SK-N-SH treated with all-trans-retinoic acid at 6 μM for 48 hours (cell line): Measurements from ENCODE around the gene SHISA8.

ENCODE experiments used
- CSRNP3 ChIP-seq: fragments of 250-450 bp; sonication (Bioruptor Pico); IDR thresholded peaks from 2 replicates; pipeline ENCODE4 v1.5.1; 2021; ENCODE audit warnings: mild to moderate bottlenecking, moderate library complexity
- ESRRG ChIP-seq: fragments of 250-450 bp; sonication (Bioruptor Pico); IDR thresholded peaks from 2 replicates; pipeline ENCODE4 v1.6.1; 2021; ENCODE audit warnings: mild to moderate bottlenecking
- GLIS3 ChIP-seq: fragments of 250-450 bp; sonication (Bioruptor Pico); IDR thresholded peaks from 2 replicates; pipeline ENCODE4 v1.5.0; 2020; ENCODE audit warnings: mild to moderate bottlenecking, moderate library complexity
- PATZ1 ChIP-seq: fragments of 250-450 bp; sonication (Bioruptor Pico); IDR thresholded peaks from 2 replicates; pipeline ENCODE4 v1.8.0; 2020; ENCODE audit warnings: mild to moderate bottlenecking, moderate library complexity, borderline replicate concordance
- RARB ChIP-seq: fragments of 250-450 bp; sonication (Bioruptor Pico); IDR thresholded peaks from 2 replicates; pipeline ENCODE4 v1.8.0; 2021; ENCODE audit warnings: mild to moderate bottlenecking, moderate library complexity
- SNAI2 ChIP-seq: fragments of 250-450 bp; sonication (Bioruptor Pico); IDR thresholded peaks from 2 replicates; pipeline ENCODE4 v1.5.0; 2020; ENCODE audit warnings: mild to moderate bottlenecking, moderate library complexity
- ZFP30 ChIP-seq: fragments of 450-650 bp; formaldehyde crosslinking; IDR thresholded peaks from 2 replicates; pipeline ENCODE4 v1.5.0; 2022; ENCODE audit warnings: mild to moderate bottlenecking, moderate library complexity
- TF ChIP-seq, protein P1 (sequence below): fragments of 250-450 bp; sonication (Bioruptor Pico); IDR thresholded peaks from 2 replicates; pipeline ENCODE4 v1.8.0; 2021; ENCODE audit warnings: low read depth, mild to moderate bottlenecking, moderate library complexity, borderline replicate concordance

DNA sequence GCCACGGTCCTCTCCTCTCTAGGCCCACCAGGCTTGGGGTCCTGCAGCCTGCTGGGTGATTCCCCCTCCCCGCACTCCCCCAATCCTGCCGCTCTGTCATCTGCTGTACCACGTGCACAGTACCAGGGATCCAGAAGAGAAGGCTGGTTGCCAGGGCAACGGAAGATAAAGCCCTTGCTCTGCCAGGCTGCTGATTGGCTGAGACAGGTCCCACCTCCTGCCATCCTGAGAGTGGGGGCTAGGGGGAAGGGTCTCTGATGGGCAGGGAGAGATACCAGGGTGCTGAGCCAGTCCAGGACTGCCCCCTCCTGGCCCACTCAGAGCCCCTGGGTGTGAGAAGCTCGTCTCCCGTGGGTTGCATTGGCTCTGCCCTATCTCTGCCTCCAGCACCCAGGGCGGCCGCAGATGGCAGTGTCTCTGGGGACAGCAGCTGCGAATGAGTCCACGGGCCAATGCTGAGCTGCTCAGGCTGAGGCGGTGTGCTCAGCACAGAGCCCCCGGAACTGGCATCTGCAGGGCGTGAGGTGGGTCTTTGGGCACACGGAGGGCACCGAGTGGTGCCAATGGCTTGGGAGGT lies 37.1 kb upstream of the SHISA8 start, which contains the start of gene SMIM45:
- TF ChIP-seq ESRRG: no peak
- no peak for TF ChIP-seq ZFP30
- TF ChIP-seq SNAI2 (CRISPR knock-in tag): no peak
- no peak for TF ChIP-seq PATZ1
- no peak for TF ChIP-seq CSRNP3
- no peak for TF ChIP-seq RARB (CRISPR knock-in tag)
- TF ChIP-seq GLIS3: no peak
- TF ChIP-seq, protein P1, sequence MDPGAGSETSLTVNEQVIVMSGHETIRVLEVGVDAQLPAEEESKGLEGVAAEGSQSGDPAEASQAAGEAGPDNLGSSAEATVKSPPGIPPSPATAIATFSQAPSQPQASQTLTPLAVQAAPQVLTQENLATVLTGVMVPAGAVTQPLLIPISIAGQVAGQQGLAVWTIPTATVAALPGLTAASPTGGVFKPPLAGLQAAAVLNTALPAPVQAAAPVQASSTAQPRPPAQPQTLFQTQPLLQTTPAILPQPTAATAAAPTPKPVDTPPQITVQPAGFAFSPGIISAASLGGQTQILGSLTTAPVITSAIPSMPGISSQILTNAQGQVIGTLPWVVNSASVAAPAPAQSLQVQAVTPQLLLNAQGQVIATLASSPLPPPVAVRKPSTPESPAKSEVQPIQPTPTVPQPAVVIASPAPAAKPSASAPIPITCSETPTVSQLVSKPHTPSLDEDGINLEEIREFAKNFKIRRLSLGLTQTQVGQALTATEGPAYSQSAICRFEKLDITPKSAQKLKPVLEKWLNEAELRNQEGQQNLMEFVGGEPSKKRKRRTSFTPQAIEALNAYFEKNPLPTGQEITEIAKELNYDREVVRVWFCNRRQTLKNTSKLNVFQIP (CRISPR knock-in tag): no peak
